ENCODE measurements around the gene COX7A2.

COX7A2 gene, protein sequence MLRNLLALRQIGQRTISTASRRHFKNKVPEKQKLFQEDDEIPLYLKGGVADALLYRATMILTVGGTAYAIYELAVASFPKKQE

DNA sequence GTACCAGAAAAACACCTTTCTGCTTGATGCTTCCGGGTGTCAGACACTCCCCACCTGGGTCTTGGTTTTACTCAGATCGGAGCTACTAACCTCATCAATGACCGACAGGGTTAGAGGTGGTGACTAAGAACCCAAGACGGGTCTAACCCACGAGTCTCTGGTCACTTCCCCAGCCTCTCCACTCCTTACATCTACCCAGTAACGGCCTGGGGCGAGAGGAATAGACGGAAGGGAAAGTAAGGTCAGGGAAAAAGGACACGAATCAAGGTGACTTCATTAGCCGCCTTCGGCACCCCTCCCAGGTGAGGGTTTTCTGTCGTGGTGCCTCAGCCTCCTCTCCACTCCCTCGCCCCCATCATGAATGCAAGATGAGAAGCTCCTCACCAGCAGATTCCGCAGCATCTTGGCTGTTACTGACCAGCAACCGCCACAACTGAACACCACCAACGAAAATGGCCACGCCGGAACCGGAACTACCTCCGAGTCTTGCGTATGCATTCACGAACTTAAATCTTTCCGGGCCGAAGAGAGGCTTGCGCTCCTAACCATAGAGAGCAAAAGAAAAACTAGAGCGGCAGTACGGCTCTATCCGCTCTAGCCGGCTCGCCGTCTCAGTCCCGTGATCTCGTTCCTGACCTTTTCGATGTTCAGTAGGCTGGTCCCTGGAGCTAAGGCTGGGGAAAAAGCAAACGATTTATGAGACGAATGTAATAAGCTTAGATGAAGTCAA, at the start of gene COX7A2:
TSS of gene COX7A2 (minus strand) at position 469 of the 730 bp plus-strand sequence. CDS start at position 402, 67 bp downstream.
- DNase-seq, result peak; percentile 95

DNA sequence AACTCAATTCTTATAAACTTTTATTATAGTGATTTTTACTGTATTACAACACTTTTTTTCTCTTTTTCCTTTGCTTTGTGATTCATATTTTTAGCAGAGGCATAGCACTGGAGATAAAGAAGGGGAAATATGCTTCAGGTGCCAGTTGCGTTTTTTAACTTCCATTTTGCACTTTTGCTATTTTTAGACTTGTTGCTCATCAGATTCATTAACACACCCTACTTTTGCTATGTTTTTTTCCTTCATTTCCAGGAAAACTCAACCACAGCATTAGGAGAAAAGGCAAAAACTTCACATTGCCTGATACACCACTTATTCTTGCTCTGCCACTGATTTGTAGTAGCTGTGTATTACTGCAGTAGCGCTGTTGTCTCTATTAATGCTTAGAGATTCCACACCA, 49.0 kb upstream of the COX7A2 start:
- no peak for DNase-seq

DNA sequence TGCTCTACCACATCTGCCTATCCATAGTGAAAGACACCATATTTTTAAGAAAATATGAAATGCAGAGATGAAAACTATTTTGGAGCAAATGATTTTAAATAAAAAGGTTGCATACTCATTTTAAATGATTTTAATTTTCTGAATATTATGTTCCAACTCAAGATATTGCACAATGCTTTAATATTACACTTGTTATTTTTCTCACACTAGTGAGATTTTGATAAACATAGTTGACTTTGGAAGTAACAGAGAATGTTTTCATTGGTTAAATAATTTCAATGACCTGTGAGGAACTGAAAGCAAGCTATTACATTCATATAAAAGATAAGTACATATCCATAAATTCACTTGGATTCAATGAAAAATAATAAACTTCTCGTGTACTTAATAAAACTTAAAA, 48.1 kb upstream of the COX7A2 start:
- DNase-seq, result no peak

DNA sequence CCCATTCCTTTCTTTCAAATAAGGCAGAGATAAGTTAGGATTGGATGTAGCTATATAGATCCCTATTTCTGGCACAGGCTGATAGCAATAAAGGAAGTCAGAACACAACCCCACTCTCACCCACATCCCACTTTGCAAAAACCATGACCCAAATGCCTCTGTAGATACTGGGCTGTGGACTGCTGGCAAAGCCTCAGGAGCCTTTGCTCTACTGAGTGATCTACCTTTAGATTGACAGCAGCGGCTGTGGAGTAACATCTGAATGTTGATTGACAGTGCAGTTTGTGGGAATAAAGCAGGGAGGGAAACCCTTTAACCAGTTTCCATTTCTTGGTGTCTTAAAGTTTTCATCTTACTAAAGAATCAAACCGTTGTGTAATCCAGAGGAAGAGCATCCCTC, 47.7 kb upstream of the COX7A2 start:
- DNase-seq, result no peak

DNA sequence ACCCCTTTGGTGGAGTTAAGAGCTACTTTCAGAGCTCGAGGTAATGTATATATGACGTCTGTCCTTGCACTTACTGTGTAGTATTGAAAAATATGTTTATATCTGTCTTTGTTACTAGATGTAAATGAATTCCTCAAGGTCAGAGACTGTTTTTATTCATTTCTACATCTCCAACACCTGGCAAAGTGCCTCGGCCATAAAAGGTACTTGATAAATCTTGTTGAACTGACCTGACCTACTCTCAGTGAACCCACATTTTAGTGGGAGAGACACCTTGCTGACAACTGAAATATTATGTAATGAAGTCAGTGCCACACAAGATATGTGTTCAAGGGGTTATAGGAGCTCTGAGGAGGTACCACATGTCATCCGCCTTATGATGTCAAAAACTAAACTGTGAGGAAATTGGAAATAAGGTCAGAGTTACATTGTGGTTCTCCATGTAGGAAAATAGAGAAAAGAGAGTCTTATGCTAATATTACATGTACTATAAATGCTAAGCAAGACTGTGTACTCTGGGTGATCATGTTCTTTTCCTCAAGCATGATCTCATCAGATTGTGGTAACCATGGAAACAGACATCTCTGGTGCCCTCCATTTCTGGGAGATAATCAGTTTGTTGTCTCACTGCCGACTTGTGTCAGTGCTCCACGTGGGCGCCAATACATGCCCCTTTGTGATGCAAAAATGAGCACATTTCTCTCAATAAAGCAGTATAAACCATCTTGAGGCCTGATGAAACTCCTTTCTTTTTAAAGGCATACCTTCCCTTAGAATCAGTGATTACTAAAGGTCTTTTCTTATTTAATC, 46.7 kb upstream of the COX7A2 start:
- DNase-seq, result no peak

DNA sequence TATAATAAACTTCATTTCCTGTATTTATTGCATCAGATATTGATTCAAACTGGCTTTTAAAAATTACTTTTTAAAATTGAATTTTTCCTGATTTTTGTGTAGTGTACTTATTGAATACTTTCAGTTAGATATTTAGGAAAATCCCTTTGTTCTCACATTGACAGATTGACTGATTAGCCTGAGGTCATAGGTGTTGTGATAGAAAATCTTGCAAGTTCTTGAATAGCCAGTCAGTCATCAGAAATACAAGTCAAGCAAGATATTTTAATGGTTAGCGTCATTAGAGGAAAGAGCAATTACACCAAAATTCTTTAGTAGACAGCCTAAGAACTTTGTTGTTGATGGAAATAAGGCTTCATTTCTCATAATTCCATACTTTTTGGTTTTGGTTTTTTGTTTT, 44.4 kb upstream of the COX7A2 start:
- no peak for DNase-seq

DNA sequence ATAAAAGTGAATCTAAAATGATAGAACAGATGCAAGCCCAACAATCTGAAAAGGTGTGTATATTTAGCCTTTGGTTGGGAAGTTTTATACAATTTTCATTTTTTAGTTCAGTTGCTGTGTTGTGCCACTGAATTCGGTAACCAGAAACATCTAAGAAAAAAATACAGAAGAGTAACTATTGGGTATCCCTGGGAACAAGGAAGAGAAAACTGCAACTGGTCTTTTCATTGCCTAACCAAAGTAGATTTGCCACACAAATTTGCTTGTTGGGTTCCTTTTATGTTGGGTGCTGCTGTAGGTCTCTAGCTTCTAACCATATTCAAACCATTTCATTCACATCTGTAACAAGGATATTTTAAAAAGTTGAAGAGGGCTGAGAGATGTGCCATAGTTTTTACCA, 43.8 kb upstream of the COX7A2 start:
- DNase-seq, result no peak

DNA sequence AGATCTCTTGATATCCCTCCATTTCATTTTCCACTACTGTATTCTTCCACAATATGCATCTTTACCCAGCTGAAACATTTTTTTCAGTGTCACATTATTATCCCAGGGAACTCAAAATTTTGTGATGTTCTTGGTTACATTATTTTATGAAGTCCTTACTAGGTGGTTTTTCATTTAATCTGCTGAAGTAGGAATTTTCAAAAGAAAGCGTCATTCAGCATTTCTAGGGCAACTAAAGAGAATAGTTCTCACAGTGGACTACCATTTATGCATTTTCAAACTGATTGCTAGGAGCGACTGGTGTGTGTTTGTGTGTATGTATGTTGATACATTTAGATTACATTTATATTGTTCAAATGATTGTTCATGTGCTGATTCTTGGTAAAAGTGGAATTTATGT, 43.4 kb upstream of the COX7A2 start:
- no peak for DNase-seq

DNA sequence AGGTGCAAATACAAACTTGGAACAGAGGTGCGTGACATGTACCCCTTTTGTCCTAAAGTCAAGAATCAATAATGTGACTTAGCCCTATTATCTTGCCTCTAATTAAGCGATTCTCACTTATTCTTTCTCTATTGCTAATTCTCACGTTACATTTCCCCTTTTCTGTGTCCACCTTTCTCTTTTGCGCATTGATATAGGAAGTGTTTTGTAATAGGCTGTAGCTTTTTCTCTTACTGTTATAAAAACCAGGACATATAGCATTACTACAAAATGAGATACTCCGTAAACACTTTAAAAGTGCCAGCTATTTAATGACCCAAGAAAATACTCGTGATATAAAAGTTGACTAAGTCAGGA, 41.7 kb upstream of the COX7A2 start:
- DNase-seq, result no peak

DNA sequence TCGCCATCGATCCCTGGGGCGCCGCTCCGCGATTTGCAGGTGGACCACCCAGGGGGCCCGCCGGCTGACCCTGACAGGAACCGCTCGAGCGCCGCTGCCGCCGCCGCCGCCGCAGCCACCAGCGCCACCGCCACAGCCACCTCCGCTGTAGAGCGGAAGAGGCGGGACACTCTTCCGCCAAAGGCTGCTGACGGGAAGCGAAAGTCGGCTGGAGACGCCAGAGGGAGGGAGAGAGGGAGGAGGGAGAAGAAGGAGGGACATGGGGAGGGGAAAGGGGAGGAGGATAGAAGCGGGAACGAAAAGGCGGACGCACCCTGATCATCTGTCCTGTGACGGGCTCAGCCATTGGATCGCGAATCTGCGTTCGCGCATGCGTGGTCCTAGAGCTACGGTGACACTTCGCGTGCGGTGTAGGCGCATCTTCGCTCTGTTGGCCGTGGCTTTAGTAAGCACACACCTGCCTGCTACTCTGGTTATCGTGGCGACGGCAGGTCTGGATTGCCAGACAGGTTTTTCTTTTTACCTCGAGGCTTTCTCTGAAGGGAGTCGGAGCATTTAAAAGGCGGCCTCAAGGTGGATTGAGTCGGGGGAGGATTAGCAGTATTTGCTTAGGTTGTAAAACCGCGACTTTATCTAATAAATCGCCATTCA, 41.2 kb upstream of the COX7A2 start, which contains the start of gene TMEM30A:
TSS of gene TMEM30A (minus strand) at position 161 of the 651 bp plus-strand sequence. CDS start at position 7, 154 bp downstream.
- DNase-seq, result peak; percentile 99

DNA sequence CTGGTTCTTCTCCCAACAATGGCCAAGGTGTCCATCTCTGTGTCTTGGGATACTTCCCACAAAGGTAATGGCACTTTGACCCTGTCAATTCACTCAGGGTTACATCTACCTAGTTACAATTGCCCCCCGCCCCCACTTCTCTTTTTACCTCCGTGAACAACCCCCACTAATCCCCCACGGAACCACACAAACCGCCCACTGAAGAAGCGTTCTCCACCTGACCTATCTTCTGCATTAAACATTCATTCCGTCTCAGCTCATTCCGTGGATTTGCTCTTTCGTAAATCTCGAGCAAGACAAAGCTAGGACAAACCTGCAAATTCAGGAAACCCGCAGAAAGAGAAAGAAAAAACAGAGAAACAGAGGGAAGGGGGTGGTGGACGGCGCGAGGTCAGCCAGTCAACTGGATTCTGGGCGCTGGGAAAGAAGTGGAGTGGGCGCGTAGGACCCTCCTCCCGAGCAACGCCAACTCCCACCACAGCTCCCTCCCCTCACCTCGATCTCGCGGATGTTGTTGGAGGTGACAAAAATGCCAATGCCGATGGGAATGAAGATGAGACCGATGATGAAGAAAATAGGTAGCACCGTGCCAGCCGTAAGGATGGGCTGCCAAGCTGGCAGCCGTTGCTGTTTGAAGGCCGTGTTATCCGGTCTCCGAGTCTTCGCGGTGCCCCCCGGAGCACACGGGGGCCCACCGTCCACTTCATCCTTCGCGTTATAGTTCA, 40.5 kb upstream of the COX7A2 start:
- DNase-seq, result peak; percentile 28

DNA sequence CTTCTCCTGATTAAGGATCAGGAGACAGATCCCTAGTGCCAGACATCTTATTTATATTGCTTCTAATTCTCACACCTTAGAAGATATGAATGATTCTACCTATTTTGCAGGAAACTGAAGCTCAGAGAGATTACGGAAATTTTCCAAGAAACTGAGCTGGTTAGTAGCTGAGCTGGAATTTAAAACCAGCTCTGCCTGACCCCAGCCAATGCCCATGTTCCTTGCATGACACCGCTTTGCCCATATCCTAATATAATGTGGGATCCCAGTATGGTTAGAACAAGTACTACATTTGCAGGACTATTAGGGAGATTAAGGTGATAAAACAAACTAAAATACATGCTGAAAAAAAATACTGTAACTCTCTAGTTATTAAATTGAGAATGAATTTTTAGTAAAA, 39.1 kb upstream of the COX7A2 start:
- no peak for DNase-seq

DNA sequence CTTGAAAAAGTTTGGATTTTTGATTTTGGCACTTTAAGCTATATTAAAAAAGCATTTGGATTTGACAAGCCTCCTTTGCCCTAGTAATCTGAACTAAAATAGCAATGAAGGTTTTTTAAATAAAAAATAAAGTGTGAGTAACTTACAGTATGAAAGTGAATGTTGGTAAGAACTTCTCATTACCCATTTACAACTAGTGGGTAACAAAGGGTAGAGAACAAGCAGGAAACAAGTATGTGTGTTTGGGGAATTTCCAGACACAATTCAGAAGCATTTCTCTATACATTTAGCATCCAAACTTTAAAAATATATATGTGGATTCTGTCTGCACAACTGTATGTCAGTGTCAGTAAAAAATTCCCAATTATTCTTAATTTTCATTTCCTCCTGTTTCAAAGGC, 38.1 kb upstream of the COX7A2 start:
- no peak for DNase-seq

DNA sequence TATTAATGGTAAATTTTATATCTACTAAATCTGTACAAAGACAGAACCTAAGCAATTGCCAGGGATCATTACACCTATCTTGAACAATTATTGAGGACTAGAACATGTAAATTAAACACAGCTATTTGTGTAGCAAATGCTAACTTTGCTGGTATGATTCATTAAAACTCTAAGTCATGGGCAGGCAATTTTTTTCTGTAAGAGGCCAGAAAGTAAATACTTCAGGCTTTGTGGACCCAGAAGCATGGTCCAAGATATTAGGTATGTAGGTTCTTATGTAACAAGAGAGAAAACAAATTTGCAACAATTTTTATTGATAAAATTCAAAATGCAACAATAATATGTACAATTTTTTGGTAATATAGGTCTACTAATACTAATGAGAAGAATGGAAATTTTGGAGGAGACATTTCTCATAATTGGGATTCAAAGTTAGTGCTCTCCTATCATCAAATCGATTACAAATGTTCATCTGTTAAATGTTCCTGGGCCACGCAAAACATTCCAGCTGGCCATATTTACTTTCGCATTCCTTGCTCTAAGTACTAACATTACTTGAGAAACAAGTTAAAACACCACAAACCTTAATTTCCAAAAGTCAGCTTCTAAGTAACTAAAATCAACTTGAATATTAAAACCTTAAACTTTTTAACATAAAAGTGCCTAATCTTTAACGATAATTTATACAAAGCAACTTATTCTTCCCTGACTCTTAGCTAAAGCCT, 36.7 kb upstream of the COX7A2 start:
- no peak for DNase-seq

DNA sequence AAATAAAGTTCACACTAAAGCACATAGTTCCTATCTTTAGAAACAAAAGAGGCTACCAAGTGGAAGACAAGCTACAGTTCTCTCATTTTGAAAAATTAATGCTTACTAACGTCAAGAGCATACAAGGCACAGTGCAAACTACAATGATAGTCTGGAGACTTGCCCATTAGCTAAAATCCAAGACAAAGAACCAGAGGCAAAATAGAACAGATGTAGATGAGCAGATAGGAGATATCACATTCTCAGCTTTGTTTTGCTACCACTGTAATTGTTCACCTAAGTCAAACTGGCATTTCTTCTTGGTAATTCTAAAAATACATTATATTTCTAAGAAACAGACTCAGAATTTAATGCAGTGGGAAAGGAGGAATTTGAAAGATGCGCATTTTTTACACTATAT, 35.8 kb upstream of the COX7A2 start:
- no peak for DNase-seq

DNA sequence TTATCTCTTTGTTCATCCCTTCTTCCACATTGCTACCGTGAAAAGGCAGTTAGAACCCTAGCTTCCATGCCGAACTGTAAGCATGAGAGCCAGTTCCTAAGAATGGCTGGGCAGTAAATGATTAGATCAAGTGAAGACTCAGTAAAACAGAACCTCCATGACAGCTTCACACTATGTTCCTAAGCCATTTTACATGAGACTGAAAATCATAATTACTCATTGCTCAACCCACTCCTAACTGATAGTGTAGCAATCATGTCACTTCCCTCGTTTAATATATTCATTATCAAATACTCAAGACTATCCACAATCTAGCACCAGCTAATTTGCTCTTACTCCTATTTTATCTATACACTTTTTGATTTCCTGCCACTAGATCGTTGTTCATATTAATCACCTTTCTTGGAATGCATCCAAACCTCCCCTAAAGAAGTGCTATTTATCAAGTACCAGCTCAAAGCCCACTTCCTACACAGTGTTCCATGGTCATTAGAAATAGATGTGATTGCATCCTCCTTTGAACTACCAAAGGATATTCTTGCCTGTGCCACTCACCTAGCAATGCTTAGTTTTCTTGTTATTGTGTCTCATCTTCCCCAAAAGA, 35.0 kb upstream of the COX7A2 start:
- no peak for DNase-seq

DNA sequence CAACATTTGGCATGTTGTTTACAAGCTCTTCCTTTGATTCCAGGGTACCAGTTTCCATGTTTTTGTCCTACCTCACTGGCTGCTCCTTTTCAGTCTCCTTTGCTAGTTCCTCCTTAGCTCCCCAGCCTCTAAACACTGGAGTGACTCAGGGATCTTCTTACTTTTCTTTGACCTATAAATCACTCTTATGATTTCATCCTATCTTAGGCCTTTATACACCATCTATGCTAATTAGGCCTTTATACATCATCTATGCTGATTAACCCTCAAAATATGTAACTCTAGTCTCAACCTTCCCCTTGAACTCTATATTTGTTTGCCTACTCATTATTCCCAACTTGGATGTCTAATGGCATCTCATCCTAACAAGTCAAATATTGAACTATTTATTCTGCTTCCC, 31.5 kb upstream of the COX7A2 start:
- DNase-seq, result no peak

DNA sequence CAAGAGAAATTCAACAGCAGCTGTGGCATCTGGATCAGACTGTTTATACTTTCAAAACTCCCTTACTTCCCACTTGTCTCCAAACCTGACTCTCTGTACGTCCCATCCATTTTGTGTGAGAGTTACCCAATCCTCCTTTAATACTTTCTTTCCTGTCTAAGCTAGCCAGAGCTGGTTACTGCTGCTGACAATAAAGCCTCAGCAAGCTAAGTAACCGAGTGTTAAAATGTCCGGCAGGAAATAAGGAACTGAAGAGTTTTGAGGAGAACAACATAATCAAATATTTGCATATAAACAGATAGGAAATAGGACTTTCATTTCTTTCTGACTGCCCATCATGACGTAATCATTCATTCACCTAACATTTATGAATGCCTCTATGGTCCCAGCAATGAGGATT, 29.4 kb upstream of the COX7A2 start:
- DNase-seq, result no peak

DNA sequence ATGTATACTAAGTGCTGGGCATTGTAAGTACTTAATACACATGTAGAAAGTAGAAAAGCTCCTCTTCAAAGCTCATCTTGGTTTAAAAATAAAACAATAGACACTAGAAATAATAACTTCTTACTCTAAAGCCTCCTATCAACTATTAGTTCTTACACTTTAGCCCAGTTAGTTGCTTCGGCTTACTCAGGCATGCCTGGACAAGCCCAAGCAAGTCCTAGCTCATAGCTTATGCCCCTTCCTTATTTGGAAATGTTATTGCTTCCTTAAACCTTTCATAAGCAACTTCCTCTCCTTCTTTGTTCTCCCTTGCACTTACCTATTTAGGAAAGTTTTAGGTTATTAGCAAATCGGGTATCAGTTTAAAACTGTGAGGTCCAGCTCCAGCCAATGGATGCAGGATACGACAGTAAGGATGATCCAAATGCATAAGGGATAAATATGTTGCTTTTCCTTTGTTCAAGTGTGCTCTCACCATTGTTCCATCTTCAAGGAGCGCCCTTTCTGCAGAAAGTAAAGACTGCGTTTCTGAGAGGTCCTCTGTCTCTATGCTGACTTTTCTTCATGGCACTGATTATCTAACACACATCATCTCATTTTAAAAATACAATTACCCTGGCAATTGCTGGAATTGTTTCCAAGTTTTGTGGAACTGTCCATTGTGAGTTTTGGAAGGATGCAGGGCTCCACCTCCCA, 28.7 kb upstream of the COX7A2 start:
- no peak for DNase-seq

DNA sequence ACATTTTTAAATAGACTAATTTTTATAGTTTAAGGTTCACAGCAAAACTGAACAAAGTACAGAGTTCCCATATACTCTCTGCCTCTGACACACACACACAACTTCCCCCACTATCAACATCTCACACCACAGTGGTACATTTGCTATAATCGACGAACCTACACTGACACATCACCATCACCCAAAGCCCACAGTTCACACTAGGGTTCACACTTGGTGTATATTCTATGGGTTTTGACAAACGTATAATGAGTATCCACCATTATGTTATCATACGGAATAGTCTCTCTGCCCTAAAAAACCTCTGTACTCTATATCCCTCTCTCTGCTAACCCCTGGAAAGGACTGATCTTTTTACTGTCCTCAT, 25.4 kb upstream of the COX7A2 start:
- DNase-seq, result no peak

All from DMS79 (cell line).